GM12865 (cell line): ENCODE data around the gene TRPC5OS.

Experiments used
- DNase-seq: peaks from one replicate; pipeline ENCODE4 v3.0.0; 2010; ENCODE audit warnings: low read depth
- H3K4me3 ChIP-seq: 2 replicates; pipeline ENCODE4 v1.5.1; 2011; ENCODE audit warnings: mild to moderate bottlenecking, low read depth, low read length, control low read depth
- TF ChIP-seq, protein P1 (sequence below): IDR thresholded peaks from 2 replicates; pipeline ENCODE4 v1.5.1; 2011; ENCODE audit warnings: low read length, control low read depth, low read depth, inconsistent platforms; ENCODE audit not compliant: insufficient read depth; ENCODE audit errors: missing control alignments

TRPC5OS gene

DNA sequence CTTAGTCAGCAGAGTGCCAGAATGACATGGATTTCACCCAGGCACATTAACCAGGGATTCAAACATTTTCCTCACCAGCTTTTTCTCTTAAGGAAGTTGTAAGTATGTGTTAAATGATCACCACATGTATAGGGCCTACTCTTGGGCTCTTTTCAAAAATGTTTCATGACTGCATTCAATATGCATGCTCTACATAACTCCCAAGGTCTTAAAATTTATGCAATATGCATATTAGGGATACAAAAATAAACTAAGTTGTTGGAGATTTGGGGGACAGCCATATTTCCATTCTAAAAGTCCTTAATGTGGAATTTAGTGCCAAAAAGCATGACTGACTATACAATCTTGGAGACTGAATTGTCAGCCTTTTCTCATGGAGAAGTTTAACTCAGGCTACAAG, 25.0 kb upstream of the TRPC5OS start:
- no peak for DNase-seq
- H3K4me3 ChIP-seq, result no peak overlapping the region
- TF ChIP-seq, protein P1, sequence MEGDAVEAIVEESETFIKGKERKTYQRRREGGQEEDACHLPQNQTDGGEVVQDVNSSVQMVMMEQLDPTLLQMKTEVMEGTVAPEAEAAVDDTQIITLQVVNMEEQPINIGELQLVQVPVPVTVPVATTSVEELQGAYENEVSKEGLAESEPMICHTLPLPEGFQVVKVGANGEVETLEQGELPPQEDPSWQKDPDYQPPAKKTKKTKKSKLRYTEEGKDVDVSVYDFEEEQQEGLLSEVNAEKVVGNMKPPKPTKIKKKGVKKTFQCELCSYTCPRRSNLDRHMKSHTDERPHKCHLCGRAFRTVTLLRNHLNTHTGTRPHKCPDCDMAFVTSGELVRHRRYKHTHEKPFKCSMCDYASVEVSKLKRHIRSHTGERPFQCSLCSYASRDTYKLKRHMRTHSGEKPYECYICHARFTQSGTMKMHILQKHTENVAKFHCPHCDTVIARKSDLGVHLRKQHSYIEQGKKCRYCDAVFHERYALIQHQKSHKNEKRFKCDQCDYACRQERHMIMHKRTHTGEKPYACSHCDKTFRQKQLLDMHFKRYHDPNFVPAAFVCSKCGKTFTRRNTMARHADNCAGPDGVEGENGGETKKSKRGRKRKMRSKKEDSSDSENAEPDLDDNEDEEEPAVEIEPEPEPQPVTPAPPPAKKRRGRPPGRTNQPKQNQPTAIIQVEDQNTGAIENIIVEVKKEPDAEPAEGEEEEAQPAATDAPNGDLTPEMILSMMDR, result no peak

- no peak for DNase-seq
- TF ChIP-seq, protein P1, result no peak
These were observed 21.2 kb upstream of the TRPC5OS start for GRCh38 chrX:111854556-111855490.

GRCh38 chrX:111857534-111858060, 18.4 kb upstream of the TRPC5OS start:
- TF ChIP-seq, protein P1, result no peak
- no peak for DNase-seq
- H3K4me3 ChIP-seq, result no peak overlapping the region

More at GRCh38 chrX:111854556-111855490, 21.2 kb upstream of the TRPC5OS start:
- H3K4me3 ChIP-seq, result no peak overlapping the region

GRCh38 chrX:111861605-111862004, 14.4 kb upstream of the TRPC5OS start:
- TF ChIP-seq, protein P1, result no peak
- no peak for DNase-seq
- no peak overlapping the region for H3K4me3 ChIP-seq

- TF ChIP-seq, protein P1, result no peak
- H3K4me3 ChIP-seq, result no peak overlapping the region
These were observed 8.7 kb upstream of the TRPC5OS start for GRCh38 chrX:111867236-111867635.

DNA sequence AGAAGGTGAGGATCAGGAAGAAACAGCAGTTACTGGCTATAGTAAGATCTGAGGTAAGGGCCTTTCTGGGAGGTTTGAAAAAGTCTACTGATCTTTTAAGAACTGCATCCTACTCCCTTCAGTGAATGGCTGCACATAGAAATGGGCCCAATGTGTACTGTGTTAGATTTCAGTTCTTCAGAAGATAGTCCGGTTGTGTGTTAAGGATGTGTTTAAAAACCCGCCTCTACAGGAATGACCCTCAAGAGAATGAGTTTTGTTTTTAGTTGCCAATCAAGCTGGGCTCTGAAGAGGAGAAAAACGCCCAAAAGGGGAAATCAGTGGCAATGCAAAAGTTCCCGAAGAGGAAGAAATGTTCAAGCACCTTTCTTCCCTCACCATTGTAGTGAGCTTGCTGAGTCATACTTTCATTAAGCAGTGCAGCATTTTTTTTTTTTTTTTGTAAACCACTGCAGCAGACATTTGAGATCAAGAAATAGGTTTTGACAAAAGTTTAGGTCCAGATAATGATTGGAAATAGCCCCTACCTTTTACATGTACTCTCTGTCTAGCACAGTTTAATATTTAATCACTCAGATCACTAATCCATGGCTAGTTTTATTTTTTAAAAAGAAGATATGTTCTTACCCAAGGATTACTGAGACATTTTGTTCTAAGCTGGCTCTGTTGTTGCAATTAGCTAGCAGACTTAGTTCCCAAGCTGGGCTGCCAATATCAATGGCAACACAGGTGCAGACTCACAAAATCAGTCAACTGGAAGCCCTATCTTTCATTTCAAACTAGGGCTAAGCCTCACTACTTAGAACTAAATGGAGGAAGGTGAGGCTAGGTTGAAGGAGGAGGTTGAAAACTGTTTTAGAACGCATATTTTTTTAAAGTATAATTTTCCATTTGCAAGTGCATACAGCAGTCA, 7.0 kb upstream of the TRPC5OS start:
- peak; percentile 37 for DNase-seq
- H3K4me3 ChIP-seq, result no peak overlapping the region
- TF ChIP-seq, protein P1, result no peak

More at GRCh38 chrX:111867236-111867635, 8.7 kb upstream of the TRPC5OS start:
- DNase-seq, result no peak
